HG02759 (cell line): ENCODE results near the gene KIAA0825.
"Not testable (repeated sequence)": the region's sequence is repeated elsewhere in the genome, so short reads cannot be mapped to it uniquely, and the experiment has no call there.

Source experiments
- ATAC-seq: cut with Tn5 transposase; IDR thresholded peaks from one replicate; pipeline ENCODE4 v1.9.1; 2021; ENCODE audit warnings: mild to moderate bottlenecking, moderate library complexity; ENCODE audit not compliant: unreplicated experiment

Gene KIAA0825

DNA sequence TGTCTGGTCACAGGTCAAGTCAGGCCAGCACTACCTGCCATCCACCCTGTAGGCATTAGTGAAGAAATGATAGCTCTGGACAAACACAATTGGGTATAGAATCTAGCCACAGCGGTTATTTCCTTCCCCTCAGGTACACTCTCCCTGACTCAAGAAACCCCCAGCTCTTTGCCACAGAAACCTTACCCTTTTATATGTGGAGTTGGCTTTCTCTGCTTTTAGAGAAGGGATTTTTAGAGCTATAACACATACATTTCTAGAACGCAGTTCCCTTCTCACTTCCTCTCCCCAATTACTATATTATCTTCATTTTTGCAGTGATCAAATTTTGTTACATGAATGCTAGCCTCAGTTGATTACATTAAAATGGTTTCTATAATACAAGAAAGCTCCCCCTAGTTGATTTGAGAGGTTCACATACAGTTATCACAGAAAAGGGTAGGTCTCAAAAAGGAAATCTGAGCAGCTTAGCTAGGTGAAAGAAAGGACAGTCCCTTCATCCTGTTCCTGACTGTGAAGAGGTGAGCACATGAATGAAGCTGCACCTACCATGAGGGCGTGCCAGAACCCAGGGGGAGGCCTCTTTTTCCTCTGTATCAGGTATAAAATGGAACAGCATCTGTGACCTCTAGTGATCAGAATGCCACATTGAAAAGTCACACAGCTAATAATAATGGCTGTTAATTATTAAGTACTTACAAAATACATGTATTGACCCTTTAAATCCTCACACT lies 425.6 kb downstream of the KIAA0825 start:
- no peak for ATAC-seq

DNA sequence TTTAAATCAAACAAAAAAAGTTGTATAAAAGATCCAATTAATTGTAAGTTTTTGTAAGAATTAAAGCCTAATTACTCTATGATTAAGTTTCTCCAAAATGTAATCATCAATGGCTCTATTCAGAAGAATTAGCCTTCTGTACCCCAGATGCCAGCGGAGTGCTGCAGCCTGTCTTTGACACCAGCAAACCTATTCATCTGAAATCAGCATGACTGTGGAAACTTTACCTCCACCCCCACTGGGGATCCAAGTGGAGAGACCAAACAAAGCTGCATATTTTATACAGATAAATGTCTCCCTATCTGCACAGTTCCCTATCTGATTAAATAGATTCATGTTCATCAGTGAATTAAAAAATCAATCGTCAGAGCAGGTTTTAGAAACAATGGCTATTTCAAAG lies 426.8 kb downstream of the KIAA0825 start:
- no peak for ATAC-seq

DNA sequence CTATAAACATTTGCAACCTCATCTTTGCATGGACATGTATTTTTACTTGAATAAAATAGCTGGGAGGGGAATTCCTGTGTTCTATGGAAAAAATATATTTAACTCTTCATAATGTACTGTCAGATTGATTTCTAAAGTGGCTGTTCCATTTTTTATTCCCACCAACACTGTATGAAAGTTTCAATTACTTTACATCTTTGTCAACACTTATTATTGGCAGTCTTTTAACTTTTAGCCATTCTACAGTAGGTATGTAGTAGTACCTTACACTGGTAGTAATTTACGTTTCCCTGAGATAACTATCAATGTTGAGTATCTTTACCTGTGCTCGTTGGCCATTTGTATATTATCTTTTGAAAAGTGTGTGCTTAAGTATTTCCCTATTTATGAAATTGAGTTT lies 429.7 kb downstream of the KIAA0825 start:
- ATAC-seq = no peak

DNA sequence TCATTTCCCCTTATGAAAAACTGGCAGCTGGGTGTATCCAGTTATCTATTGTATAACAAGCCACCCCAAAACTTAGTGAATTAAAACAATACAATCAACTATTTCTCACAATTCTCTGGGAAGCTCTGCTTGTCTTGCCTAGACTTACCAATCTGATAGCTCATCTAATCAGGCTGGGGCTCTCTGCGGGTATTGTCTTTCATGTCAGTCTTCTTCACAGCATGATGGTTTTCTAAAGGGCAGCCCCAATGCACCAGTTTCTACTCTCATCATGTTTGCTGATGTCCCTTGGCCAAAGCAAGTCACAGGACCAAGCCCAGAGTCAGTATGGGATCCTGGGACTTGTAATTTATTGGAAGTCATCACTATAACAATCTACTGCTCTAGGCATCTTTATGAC lies 433.5 kb downstream of the KIAA0825 start:
- ATAC-seq = no peak

DNA sequence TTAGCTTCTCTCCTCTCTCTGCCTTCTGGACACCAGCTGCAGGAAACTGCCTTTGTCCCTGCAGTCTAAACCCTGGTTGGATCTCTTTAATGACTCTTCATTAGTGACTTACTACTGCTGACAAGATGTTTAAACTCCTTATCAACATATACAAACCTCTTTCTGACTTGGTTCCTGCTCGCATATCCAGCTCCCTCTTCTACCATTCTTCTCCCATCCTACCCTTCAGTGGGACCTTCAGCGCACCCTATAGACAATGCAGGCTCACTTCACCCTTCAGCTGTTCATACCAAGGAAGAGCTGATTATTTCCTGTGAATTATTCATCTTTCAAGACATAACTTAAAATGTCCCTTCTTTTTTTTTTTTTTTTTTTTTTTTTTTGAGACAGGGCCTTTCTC lies 436.5 kb downstream of the KIAA0825 start:
- ATAC-seq = peak; percentile 63

DNA sequence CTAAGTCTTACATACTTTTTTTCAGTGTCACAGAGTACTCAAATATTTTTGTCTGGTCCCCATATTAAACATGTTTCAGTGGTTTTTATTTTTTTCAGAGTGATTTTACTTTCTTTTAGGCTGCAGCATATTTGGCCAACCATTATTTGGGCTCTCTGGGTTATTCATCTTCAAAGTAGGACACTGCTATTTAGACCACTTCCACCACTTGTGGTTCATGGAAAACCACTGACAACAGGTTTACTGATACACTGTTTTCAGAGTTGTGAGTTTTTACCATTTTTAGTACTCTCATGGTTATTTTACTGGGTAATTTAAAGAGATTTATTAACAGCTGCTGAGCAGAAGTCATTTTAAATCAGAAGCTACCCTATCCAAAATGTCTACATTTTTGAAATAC lies 437.6 kb downstream of the KIAA0825 start:
- ATAC-seq = no peak

DNA sequence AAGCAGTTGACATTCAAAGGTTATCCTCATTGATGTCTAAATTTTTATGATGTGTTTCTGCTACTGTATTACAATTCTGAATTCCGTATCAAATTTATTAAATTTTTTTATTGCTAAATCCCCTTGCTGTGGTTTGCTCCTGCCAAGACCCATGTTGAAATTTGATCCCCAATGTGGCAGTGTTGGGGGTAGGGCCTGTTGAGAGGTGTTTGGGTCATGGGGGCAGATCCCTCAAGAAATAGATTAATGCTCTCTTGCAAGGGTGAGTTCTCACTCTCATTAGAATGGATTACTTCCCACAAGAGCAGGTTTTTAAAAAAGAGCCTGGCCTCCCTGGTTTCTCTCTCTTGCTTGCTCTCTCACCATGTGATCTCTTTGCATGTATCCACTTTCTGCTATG lies 442.5 kb downstream of the KIAA0825 start:
- no peak for ATAC-seq

DNA sequence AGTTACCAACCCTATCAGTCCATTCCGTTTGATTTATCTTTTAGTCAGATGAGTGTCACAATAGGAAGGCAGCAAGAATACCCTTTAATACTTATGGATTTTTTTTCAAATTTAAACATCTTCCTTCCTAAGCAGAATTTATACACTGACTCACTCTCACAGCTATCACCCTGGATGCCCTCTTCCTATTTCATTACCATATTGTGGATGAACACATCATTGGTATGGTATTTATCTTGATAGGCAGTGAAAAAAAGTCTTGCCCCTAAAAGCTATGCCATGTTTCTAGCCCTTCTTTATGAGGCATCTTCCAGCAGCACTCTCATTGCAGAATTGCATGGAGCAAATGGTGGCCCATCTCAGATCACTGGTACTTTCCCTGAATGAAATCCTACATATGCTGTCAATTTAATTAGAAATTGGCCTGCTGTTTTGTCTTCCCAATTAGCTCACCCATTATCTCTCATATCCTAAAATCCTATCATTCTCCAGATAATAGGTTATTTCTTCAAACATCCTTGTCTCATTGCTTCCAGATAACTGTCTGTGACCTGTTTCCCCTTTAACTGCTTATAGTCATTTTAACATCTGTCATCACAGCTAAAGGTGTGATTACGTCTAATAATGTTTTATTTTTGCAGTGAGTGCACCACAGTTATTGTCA lies 443.5 kb downstream of the KIAA0825 start:
- ATAC-seq = no peak

DNA sequence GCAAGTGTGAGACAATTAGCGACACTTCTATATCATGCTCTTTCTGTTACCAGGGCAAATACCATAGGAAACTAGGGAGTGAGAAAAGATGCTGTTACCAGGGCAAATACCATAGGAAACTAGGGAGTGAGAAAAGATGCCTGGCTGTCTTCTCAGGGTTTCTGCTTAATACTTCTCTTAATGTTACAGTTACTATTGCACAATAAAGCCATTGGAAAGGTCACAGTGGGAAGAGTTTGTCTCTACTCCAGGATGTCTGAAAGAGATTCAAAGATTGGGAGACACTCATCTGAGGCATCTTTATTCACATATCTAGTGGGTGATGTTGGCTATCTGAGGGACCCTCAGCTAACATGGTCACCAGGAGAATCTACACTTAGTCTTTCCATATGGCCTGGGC lies 445.3 kb downstream of the KIAA0825 start:
- no peak for ATAC-seq

DNA sequence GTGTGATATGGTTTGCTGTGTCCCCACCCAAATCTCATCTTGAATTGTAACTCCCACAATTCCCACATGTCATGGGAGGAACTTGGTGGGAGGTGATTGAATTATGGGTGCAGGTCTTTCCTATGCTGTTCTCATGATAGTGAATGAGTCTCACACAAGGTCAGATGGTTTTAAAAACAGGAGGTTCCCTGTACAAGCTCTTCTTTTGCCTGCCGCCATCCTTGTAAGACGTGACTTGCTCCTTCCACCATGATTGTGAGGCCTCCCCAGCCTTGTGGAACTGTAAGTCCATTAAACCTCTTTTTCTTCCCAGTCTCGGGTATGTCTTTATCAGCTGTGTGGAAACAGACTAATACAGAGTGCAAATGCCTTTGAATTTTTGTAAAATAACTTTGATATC lies 447.3 kb downstream of the KIAA0825 start:
- not testable (repeated sequence) for ATAC-seq

DNA sequence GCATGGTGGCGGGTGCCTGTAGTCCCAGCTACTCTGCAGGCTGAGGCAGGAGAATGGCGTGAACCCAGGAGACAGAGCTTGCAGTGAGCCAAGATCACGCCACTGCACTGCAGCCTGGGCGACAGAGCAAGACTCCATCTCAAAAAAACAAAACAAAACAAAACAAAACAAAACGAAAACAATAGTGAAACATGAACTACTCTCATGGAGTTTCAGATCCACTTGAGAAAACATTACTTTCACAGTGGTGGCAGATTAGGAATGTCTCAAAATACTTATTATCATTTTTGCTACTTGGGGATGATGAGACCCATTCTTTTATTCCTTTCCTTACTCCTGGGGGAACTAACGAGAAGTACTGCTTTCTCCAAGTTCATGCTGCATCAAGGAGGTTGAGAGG lies 448.2 kb downstream of the KIAA0825 start:
- not testable (repeated sequence) for ATAC-seq

DNA sequence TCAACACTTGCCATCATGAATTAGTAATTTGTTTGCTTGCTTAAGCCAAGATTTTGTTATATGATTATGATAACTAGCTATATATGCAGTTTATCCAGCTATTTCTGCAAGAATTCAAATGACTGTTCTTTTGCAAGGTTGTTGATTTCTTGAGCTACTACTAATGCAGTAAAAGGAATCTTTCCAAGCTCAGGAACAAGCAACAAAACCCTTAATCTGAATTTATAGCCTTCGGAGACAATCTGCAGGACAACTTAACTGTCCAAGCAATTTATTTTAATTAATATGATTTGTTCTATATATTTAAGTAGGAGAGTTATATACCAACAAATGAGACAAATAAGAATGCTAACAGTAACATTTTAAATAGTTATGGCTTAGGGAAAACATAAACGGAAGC lies 450.3 kb downstream of the KIAA0825 start:
- ATAC-seq = no peak

DNA sequence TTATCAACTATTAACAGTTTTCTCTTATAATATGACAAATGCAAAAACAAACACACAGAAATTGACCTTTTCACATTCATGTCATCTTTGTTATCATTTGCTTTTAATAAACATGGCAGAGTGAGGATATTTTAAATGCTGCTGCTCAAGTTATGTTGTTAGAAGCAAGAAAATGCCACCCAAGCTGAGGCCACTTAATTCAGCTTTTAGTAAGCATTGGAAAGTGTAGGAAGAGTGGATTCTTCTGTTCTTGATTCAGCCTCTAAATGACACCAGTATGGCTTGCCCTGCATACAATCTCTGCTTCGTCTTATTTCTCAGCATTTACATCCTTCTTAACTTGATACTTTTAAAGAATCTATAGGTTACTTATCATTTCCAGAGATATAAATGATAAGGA lies 456.6 kb downstream of the KIAA0825 start:
- no peak for ATAC-seq

DNA sequence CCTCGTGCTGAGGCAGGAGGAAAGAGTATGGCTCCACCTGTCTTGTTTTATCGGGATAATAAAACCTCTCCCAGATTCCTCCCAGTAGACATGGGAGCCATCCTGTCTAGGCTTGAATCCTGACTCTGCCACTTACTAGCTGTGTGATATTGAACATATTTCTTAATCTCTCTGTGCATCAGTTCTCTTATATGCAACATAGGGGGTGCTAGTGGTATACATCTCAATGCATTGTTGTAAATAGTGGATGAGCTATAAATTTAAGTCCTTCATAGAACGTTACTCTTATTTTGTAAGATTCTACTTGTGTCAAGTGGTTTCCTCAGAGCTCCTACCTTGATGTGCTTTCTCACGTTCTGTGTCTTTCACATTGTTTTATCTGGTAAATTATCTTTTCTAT lies 459.3 kb downstream of the KIAA0825 start:
- ATAC-seq = no peak

DNA sequence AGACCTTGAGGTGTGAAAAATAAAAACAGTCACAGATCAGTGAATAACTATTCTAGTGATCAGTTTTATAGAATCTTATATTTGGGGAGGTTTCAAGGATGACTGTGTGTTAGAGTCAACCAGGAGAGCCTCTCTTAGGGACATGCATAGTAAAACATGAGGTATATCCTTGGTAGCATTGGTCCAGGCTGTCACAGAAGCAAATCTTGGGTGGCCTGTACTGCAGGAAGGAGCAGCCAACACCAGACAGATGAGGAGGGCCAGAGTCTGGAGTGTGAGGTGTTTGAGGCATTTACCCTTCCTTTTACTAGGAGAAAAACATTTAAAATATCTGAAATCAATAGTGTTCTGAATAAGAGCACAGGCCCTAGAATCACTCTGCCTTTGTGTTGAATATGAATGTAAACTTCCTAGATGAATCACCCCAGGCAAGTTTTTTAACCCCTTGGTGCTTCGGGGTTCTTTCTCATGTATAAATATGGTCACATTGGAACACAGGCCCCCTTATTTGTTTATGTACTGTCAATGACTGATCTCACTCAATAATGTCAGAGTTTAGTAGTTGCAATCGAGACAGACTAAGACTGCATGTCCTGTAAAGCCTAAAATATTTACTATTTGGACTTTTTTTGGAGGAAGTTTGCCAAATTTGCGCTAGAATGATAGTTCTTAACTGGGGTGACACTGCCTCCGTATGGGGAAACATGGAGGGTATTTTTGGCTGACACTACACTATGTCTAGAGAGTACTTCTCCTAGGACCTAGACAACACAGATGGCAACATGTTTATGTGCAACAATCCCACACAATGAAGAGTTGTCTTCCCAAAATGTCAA lies 460.5 kb downstream of the KIAA0825 start:
- no peak for ATAC-seq

DNA sequence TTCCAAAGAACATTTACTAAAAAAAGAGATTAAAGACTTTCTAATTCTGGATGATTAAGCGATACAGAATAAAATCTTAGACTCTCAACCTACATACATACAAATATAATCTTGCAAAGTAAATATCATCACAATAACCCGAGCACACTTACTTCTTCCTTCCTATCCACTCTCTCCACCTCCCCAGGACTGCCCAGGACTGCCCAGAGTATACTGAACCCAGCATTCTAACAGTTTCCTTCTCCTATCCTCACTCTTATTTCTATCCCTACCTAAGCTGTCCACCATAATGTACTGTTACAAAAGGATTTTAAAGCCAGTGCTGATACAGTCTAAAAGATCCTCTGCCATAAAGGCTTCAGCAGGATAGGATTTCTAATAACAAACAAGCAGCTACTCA lies 463.7 kb downstream of the KIAA0825 start:
- no peak for ATAC-seq

DNA sequence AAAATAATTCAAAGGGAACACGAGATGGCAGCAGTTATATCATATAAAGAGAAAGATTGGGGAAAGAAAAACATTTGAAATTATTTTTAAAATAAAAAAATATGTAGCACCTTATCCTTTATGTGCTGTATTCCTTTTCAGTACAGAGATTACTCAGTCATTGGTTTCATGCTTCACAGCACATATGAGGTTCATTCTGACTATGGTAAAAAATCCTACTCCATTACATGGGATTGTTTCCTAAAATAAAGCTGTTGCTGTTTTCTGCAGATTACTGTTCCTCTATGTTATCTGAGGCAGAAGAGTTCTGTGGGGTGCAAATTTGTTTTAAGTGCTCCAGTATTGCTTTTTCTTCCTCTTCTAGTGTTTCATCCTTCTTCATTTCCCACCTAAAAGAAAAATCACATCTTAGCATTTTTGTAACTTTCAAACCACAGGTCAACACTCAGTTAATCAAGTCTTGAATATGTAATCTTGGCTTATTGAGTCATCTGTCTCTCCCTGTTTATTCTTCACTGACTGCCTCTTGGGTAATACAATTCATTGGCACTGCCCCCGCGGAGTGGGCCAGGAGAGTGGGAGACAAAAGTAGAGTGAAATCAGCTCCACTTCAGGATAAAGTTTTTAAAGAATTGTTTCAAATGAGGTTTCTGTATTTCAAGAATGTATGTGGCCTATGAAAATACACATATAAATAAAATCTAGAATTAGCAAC lies 464.5 kb downstream of the KIAA0825 start:
- ATAC-seq = no peak

DNA sequence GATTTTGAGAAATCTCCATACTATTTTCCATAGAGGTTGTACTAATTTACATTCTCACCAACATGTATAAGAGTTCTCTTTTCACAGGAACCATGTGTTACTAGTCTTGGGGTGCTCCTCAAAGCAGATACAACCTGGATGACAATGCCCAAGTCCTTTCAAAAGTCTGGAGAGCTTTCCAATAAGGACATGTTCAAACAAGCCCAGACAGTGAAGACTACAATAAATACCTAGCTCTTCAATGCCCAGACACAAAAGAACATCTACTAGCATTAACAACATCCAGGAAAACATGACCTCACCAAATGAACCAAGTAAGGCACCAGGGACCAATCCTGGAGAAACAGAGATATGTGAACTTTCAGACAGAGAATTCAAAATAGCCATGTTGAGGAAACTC lies 474.8 kb downstream of the KIAA0825 start:
- ATAC-seq = not testable (repeated sequence)

DNA sequence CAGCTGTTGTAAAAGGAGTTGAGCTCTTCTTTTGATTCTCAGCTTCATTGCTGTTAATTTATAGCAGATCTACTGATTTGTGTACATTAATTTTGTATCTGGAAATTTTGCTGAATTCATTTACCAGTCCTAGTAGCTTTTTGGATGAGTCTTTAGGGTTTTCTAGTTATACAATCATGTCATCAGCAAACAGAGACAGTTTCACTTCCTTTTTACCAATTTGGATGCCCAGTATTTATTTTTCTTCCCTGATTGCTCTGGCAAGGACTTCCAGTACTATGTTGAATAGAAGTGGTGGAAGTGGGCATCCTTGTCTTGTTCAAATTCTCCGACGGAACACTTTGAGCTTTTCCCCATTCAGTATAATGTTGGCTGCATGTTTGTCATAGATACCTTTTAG lies 478.1 kb downstream of the KIAA0825 start:
- ATAC-seq = no peak

DNA sequence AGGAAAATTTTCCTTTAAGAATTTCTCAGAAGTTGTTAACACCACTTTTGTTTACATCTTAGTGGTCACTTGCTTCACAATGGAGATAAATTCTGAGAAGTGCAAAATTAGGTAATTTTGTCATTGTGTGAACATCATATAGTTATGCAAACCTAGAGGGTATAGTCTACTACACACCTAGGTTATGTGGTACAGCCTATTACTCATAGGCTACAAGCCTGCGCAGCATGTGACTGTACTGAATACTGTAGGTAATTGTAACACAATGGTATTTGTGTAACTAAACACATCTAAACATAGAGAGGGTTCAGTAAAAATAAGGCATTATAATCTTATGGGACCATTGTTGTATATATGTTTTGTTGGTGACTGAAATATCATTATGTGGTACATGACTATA lies 488.3 kb downstream of the KIAA0825 start:
- ATAC-seq = no peak

DNA sequence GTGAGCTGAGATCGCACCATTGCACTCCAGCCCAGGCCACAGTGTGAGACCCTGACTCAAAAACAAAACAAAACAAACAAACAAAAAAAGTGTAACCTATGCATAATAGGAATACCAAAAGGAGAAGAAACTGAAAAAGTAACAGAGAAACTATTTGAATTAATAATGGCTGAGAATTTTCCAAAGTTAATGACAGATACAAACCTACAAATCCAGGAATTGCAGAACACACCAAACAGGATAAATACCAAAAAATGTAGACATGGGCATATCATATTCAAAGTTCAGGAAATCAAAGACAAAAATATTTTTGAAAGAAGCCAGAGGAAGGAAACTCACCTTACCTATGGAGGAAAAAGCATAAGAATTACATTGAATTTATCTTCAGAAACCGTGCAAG lies 493.3 kb downstream of the KIAA0825 start:
- ATAC-seq = no peak
